Head of caudate nucleus (tissue), 42 donors: ENCODE measurements around the gene P3H2.
A peak's percentile ranks its signal among the peaks of the same experiment; 100 is the strongest.

Experiments
- DNase-seq, 42 donors: peaks; one replicate each; pipeline versions ENCODE4 v3.0.0 to v3.0.0-alpha.2; 2020 to 2021; ENCODE audit warnings: mixed read lengths in 7 of 42
- intact Hi-C: fragments of 100-400 bp; cut with DNase I; formaldehyde crosslinking; loops from one replicate; pipeline ENCODE4 v1.15.0; 2022

P3H2 gene

DNA sequence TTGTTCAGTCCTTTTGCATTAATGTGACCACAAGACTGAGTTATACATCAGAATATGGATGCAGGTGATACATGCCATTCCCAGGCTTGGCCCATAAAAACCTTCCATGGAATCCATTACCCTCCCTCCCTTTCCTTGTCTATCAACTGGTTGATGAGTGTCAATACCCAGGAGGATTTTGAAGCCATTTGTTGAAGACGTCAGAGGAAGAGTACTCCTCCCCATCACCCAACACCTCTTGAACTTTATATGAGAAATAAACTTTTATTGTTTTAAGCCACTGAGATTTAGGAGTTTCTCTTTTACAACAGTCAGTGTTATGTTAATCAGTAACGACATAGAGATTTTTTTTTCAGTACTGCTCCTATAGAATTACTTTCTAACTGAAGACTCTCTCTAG lies 55.5 kb downstream of the P3H2 start:
- DNase-seq = no peak
- intact Hi-C loops = no loop called here

DNA sequence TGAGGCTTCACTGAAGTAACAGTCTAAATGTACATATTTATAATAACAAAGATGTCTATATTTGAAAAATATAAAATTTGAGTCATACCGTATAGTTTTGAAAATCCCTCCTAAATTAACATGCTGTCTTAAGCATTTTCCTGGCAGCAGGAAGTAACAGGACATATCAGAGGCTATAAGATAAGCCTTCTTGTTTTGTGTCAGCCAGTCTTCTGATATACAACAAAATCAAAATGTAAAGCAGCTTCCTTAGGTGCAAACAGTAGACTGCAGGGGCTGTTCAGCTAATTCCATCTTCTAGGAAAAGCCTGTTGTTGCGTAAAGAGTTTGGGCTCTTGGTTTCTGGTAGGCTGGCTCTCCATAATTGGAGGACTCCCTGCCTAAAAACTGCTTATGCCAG lies 56.0 kb downstream of the P3H2 start:
- intact Hi-C loops = no loop called here
- DNase-seq = no peak

DNA sequence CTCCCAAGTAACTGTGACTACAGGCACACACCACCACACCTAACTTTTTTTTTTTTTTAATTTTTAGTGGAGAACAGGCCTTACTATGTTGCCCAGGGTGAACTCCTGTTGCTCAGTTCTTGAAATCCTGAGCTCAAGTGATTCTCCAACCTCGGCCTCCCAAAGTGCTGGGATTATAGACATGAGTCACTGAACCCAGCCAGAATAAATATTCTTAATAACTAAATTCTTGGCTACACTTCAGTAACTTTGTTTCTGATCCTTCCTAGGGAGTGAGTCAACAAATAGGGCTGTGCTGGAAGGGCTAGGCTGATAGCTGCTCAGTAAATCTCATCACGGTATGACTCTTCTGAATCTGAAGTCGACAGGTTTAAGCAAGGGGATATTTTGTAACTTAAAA lies 56.6 kb downstream of the P3H2 start:
- intact Hi-C loops = no loop called here
- DNase-seq = no peak

DNA sequence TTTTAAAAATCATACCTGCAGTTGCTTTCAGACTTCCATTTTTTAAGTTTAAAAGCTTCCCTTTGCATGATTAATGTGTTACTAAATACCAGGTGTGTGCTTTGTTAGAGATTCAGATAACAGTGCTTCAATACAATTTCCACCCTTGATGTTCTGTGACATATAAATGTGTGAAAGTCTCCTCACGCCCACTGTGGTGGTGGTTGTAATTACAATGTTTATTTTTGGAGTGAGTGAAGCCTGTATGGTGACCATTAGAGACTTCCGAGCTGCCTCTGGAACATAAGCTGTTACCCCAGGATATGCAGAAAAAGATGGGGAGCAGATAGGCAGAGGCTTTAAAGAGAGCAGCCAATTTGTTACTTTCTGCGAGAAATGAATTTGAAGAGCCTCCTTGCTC lies 57.2 kb downstream of the P3H2 start:
- intact Hi-C loops = no loop called here
- DNase-seq = no peak

DNA sequence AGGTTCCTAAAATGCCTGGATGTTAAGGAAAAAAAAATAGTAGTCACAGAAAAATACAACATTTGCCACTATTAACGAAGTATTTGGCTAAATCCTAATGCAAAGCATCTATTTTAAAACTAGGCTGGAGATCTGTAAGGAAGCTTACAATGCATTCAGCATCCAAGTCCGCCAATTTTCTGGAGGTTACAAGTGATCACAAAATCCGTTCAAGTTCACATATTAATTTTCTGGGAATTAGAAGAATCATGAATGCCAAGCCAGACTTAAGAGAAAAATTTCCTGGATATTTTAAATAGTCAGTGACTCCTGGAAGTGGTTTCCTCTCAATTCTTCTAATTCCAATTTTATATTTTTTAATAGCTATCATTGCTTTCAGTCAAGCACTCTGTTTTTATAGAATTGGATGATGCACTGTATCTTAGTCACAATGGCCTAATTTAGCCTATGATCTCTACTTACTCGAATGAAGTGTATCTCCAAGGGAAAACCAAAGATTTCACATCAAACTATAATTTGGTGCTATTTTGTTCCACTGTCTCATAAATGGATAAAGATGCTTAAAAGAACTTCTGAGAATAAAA lies 60.4 kb downstream of the P3H2 start:
- intact Hi-C loops = no loop called here
- DNase-seq = no peak

DNA sequence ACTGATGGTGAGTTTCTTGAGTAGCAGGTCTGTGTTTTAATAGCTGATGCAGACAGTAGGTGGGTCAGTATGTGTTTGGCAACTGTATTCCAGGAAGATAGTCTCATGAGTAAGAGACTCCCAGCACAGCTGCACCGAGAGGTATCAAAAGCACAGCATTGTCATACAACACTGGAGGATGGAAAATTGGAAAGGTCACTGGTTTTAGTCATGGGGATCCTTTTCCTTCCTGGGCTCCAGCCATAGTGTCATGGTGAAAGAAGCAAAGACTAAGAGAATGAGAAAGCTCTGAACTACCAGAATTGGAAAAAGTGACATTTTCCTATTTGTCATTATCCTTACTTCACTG lies 61.5 kb downstream of the P3H2 start:
- intact Hi-C loops = no loop called here

DNA sequence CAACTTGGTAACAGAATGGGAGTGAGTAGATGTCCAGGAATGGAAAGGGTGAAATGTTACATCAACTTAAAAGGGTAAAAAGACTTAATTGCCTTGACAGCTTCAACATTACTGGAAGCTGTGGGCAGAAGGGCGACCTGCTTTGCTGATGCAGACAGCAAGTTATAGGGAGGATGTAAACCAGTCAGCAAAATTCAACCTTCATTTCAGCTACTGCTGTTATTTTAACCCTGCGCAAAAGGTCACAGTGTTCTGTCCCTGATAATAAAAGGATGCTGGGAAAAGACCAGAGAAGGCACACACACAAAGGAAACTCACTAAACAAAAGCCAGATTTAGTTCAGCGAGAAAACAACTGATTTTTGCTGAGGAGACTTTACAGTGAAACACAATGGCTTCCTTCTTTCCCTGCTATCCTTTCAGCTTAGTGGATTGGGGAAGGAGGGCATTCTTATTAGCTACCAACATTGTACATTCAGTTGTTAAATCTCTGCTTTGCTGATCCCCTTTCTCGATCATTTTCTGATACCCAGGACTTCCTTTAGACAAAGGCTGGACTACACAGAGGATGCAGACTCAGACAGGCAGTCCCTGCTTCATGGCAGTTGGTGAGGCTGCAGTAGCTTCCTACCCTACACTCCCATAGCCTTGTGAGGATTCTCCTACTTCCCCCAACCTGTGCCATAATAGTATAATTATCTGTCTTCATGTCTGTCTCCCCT lies 62.0 kb downstream of the P3H2 start:
- DNase-seq = peak in 5 of 42 donors; percentile 4 to 43 (median 19)
- intact Hi-C loops = no loop called here

More for the DNA sequence above, 61.5 kb downstream of the P3H2 start:
- DNase-seq = no peak

DNA sequence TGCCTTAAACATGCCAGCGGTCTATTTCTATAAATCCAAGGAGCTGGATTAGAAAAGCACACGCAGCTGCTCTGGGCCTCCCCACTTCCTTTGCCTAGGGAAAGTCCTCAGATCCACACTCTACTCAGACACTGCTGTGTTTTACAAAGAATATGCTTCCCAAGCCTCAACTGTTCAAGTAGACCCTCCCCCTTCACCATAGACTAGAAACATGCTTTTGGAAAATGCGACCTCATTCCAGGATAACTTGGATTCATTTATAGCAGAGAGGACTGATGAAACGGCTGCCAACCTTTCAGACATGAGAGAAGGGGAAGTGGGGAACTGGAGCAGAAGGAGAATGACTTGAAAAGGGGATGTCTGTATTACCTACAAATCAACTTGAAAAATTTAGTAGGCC lies 64.0 kb downstream of the P3H2 start:
- no peak for DNase-seq
- intact Hi-C loops = no loop called here

DNA sequence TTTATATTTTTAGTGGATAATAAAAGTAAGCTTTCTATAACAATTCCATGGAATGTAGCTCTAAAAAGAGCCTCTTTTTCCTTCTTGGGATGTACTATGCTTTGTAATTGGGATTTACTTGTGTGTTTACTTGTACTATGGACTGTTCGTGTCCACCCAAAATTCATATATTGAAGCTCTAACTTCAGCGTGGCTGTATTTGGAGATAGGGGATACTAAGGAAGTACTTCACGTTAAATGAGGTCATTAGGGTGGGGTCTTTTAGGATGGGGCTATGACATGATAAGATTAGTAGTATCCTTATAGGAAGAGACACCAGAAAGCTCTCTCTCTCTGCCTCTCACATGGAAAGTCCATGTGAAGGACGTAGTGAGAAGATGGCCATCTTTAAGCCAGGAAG lies 64.9 kb downstream of the P3H2 start:
- DNase-seq = no peak
- intact Hi-C loops = no loop called here

DNA sequence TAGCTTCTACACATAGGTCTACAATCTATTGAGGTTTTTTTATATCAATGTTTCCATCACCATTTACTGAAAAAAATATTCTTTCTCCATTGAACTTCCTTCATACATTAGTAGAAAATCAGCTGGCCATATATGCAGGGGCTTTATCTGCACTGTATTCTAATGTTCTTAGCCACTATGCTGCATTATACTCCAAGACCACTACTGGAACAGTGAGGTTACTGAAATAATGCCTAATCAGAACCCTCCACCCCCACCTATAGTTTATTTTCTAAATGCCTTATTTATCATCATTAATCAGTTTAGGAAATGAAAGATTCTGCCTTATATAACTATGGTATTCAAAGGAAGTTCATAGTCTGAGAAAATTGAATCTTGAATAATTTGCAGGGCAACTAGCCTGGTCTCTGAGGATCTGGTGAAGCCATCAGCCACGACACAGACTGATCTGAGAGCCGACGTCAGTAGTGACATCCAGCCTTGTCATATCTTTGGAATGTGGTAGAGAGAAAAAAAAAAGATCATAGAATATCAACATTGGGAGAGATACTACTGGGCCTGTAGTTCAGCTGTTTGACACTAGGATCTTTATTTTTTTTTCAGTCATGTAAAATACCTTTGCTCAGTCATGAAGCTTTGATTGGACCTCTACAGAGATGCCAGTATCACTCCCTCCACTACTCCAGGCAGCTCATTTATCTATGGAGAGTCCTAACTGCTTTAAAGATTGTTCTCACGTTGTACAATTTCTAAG lies 66.6 kb downstream of the P3H2 start:
- intact Hi-C loops = no loop called here
- DNase-seq = no peak

DNA sequence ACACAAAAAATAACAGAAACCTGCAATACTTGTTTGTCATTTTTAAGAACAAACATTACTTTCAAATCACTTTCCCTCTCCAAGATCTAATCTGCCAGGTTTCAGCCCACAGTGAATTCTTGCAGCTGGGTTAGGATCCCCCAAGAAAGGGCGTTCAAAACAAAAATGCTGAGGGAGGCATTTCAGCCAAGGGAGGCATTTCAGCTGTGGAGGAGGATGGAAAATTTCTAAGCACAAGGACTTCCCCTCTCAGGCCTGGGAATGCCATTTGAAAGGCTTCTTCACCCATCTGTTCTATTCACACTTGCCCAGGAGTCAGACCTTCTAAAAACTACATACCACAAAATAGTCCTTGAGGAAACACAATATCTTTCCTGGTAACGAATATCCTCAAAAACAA lies 69.1 kb downstream of the P3H2 start:
- intact Hi-C loops = no loop called here
- no peak for DNase-seq

DNA sequence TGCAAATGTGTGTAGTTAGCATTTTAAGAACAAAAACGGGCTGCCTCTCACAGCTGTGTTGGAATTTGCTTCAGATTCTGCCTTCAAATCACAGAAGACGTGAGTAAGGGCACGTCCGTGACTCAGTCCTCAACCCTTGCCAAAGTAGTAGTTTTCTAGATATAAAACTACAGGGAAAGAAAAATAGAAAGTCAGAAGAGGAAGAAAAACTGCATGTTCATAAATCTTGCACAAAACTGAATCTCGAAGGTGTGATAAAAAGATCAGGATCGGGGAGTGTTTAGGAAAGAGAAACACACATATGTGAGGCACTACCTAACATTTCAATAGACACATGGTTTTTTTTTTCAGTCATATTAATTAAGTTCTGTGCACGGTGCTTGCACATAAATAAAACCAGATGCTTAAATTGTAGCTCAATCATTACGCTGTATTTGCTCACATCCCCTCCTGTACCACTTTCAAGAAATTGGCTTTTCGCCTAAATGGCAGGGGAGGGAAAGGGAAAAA lies 71.7 kb downstream of the P3H2 start:
- DNase-seq = no peak
- intact Hi-C loops = no loop called here

DNA sequence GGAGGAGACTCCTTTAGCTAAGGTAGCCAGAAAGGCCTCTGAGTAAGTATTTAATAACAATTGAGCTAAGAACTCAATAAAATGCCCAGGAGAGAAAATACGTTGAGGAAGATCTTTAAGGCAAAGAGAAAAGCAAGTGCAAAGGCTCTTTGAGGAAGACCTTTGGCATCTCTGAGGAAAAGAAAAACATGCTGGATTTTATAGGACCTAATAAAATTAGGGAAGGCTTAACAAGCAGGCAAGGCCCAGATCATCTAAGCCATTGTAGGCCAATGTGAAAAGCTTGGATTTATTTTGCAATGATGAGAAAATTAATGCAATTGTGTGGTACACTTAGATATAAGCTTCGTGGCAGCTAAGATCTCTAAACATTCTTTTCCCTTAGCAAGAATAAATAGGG lies 75.7 kb downstream of the P3H2 start:
- intact Hi-C loops = no loop called here
- no peak for DNase-seq

DNA sequence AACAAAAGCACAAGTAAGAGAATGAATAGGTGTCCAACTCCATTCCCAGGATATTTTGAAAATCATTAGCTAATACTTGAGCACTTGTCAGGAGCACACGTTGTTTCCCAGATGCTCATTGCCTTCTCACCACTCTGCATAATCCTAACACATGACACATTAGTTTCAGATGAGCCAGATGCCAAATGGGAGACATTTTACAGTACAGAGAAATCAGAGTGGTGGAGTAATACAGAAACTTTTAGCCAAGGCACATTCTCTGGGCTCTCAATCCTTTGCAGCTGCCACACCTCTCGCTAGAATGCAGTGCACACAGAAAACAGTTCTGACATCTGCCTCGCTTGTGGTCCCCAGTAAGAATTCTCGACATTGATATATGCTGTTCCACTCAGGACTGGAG lies 76.6 kb downstream of the P3H2 start:
- DNase-seq = no peak
- intact Hi-C loops = no loop called here

DNA sequence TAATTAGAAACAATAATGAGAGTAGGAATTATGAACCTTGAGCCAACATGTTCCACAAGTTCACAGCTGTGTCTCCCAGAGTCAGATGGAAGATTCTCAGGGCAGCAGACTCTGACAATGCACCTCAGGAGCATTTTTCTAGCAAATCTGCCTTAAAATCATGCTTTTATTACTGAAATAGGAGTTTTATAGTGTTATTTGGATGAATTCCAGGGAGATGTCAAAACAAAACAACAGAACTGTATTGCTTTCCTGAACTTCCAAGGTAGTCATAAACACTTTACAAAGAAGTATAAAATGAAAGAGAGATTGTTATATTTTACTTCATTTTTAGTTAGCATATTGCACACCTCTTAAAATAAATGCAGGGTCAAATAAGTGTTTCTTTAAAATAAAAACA lies 77.0 kb downstream of the P3H2 start:
- intact Hi-C loops = no loop called here
- no peak for DNase-seq

DNA sequence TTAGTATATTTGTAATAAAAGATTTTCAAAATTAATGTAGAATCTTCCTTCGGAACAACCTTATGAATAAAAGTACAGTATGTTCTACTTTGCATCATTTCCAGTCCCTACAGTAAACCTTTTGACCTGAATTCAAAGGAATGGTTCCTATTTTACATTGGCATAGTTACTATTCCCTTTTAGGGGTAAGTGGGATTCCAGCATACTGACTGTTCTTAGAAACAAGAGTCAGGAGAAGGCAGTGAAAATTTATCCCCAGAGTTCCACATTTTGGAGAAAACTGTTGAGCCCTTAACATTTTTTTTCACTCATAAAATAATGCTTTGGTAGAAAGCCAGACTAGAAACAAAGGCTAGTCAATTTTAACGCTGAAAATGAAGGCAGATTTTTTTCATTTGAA lies 78.1 kb downstream of the P3H2 start:
- intact Hi-C loops = no loop called here
- no peak for DNase-seq

DNA sequence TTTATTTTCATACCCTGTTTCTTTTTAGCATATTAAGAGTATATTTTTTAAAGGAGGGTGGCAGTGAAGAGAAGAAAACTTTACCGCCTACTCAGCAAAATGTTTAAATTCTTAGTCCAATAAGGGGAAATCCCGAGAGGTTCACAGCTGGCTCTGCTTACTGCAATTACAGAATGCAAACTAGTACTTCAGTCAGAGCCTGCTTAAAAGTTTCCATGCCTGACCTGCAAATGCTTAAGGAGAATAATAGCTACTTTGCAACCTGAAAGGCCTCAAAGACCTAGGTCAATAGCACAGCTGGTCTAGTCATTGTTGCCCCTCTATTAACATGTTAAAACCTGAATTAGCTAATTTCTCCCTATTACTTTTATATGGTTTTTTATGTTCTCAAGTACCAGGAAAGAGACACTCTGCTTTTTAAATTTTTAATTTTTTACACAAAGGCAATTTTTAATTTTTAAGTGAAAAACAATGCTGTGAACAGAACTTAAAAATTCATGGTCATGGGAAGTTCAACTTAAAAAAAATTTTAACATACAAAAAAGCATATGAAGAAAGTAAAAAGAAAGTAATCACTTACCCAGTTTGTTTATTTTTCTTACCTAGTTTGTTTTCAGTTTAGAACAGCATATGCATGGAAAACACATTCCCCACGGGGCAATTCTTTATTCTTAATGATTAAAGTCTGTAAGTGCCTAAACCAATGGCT lies 79.2 kb downstream of the P3H2 start:
- no peak for DNase-seq
- intact Hi-C loops = no loop called here

DNA sequence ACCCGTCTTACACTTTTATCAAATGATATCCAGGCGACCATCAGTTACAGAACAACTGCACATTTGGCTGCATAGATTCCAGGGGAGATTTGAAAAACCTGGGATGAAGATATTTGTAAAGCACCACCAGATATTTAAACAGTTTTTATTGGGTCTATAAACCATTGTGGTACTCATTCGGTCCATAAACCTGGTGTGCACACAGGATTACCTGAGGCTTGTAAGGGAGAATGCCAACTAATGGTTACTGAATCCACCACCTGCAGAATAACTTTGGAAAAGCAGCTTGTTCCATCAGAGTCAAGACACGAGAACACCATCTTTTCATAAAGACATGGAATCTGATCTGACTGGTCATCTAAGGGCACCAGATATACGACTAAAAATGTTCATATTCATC lies 80.6 kb downstream of the P3H2 start:
- intact Hi-C loops = no loop called here
- DNase-seq = no peak

DNA sequence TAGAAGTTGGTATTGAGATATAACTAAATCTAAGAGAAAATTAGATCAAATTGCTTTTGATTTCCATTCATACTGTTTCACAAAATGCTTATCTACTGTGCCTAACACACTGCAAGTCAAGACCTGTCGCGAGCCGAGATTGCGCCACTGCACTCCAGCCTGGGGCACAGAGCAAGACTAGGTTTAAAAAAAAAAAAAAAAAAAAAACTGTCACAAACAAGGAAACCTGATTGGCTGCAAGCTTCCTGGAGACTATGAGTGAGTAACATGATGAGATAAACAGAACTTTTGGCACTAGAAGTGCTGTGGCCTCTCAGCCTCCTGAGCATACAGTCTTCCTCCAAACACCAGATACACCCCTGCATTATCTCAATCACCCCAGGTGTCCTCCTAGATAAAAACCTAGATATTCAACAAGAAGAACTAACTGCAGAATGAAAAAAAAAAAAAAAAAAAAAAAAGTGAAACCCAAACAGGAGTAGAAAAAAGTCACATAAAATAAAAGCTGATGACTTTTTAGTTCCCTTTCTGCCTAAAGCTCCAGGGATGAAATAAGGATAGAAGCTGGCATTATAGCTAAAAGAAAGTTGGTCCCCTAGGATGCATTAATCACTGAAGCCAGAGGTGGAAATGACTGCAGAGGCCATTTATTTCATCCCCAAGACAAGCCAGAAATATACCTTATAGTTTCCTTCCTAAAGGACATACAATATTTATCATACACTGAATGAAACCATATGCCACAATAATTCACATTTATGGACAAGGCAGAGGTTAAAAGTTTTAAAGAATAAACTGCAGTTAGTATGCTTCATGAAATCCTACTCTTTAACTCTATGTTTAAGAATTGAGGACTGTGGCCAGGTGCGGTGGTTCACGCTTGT lies 82.4 kb downstream of the P3H2 start:
- no peak for DNase-seq
- intact Hi-C loops = no loop called here
